CD4-positive, alpha-beta memory T cell (primary cell): Measurements from ENCODE around the gene RAP1GAP. TPM values are rescaled to one million over a fixed set of nuclear protein-coding genes. Genes with fewer than 3 reads are reported as not detected.

Source experiments
- CTCF ChIA-PET: fragments of 350-600 bp; sonication (Branson Sonifier 250); formaldehyde crosslinking; loops from one replicate; lab custom pipeline; 2021; ENCODE audit warnings: inconsistent platforms; ENCODE audit not compliant: partially characterized antibody; lab: Charles Lee
- POLR2A ChIA-PET: fragments of 350-600 bp; sonication (Branson Sonifier 250); formaldehyde crosslinking; loops from one replicate; lab custom pipeline; 2021; ENCODE audit not compliant: partially characterized antibody; lab: Charles Lee
- DNase-seq, 5 donors: peaks; one replicate each; pipeline versions ENCODE4 v3.0.0 to v3.0.0-alpha.2; 2020 to 2022; ENCODE audit warnings: mixed read lengths in 1 of 5
- H3K27ac ChIP-seq: one replicate; pipeline ENCODE4 v1.7.0; 2013; ENCODE audit warnings: low read depth, low read length
- H3K27me3 ChIP-seq: 2 replicates; pipeline ENCODE4 v1.7.0; 2013; ENCODE audit warnings: mild to moderate bottlenecking, low read length, moderate library complexity; ENCODE audit not compliant: insufficient read depth
- H3K36me3 ChIP-seq: 2 replicates; pipeline ENCODE4 v1.7.0; 2013; ENCODE audit warnings: mild to moderate bottlenecking, low read length, moderate library complexity; ENCODE audit not compliant: insufficient read depth
- H3K4me1 ChIP-seq: 2 replicates; pipeline ENCODE4 v1.7.0; 2013; ENCODE audit warnings: mild to moderate bottlenecking, low read length, moderate library complexity; ENCODE audit not compliant: insufficient read depth
- H3K4me3 ChIP-seq, 2 donors: one replicate each; pipeline ENCODE4 v1.7.0; 2013; ENCODE audit warnings: low read length in 2 of 2, mild to moderate bottlenecking in 1 of 2
- H3K9me3 ChIP-seq, 2 donors: one replicate each; pipeline ENCODE4 v1.7.0; 2013; ENCODE audit warnings: low read length in 2 of 2, control low read depth in 1 of 2; ENCODE audit not compliant: control insufficient read depth in 1 of 2
- H3K27ac Mint-ChIP-seq, 7 donors: one replicate each; pipeline ENCODE4 v1.8.0; 2020 to 2021; ENCODE audit warnings: mixed read lengths in 7 of 7, mild to moderate bottlenecking in 6 of 7, inconsistent platforms in 3 of 7, moderate library complexity in 3 of 7
- H3K27me3 Mint-ChIP-seq, 2 donors: one replicate each; pipeline ENCODE4 v1.8.0; 2020 to 2021; ENCODE audit warnings: mixed read lengths in 2 of 2
- H3K36me3 Mint-ChIP-seq, 2 donors: one replicate each; pipeline ENCODE4 v1.8.0; 2020 to 2021; ENCODE audit warnings: mixed read lengths in 2 of 2, inconsistent platforms in 1 of 2, mild to moderate bottlenecking in 1 of 2
- H3K4me1 Mint-ChIP-seq, 4 donors: one replicate each; pipeline ENCODE4 v1.8.0; 2020 to 2021; ENCODE audit warnings: mixed read lengths in 4 of 4, mild to moderate bottlenecking in 1 of 4
- H3K4me3 Mint-ChIP-seq, 8 donors: one replicate each; pipeline ENCODE4 v1.8.0; 2020 to 2021; ENCODE audit warnings: mixed read lengths in 8 of 8, mild to moderate bottlenecking in 7 of 8, moderate library complexity in 6 of 8, inconsistent platforms in 3 of 8
- H3K9me3 Mint-ChIP-seq, 8 donors: one replicate each; pipeline ENCODE4 v1.8.0; 2020 to 2021; ENCODE audit warnings: mixed read lengths in 8 of 8, mild to moderate bottlenecking in 5 of 8, inconsistent platforms in 3 of 8, moderate library complexity in 1 of 8
- intact Hi-C: fragments of 100-400 bp; cut with micrococcal nuclease; formaldehyde crosslinking; loops from one replicate; pipeline ENCODE4 v1.15.1; 2023
- polyA plus RNA-seq, 2 donors: library from polyadenylated mRNA; unstranded; fragments of 300-500 nt; fragmentation: Illumina TruSeq; gene quantifications; one replicate each; pipeline ENCODE4 v1.2.3, GENCODE V29; 2021
- total RNA-seq, 2 experiments: library from RNA; stranded (reverse); gene quantifications; one replicate each; pipeline ENCODE4 v1.2.3, GENCODE V29; 2021

Gene RAP1GAP
- total and polyA plus RNA-seq, 4 experiments from 2014 or later, result 0.23 to 0.72 TPM; not detected in 2

GRCh38 chr1:21662426-21663247, 6.5 kb downstream of the RAP1GAP start:
- Mint-ChIP-seq H3K4me3 (no peak overlapping the region), H3K9me3 (no peaks in the 10 kb centered on the region), H3K27me3 (peaks cover 22 to 23% of the 10 kb centered on the region in 2 donors), H3K4me1 (peaks cover 0 to 7% (median 5%) of the 10 kb centered on the region in 4 donors), H3K27ac (no peak overlapping the region), H3K36me3 (no peaks in the 10 kb centered on the region)
- Histone ChIP-seq H3K9me3 (no peaks in the 10 kb centered on the region), H3K27ac (no peak overlapping the region), H3K4me1 (peaks cover 8% of the 10 kb centered on the region), H3K36me3 (no peaks in the 10 kb centered on the region), H3K4me3 (no peak overlapping the region), H3K27me3 (peaks cover 7% of the 10 kb centered on the region)
- no peak for DNase-seq
- intact Hi-C loops, result no loop called here
- CTCF ChIA-PET, result no interaction called here
- POLR2A ChIA-PET, result no interaction called here

DNA sequence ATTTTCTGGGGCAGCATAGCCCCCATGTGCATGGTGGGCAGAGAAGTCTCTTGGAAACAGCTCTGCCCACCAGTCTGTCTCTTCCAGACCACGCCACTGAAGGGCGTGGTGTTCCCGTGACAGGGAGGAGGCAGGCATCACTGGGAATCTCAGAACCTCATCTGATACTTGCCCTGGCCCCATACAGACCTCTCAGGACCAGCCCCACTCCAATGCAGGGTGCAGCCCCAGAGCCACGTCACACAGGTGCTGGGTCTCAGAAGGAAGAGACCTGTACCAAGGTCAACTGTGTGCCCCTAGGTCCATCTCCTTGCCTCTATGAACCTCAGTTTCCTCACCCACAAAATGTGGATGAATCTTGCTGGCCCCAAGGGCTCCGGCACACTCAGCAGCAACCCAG, 7.3 kb downstream of the RAP1GAP start:
- no peaks in the 10 kb centered on the region for H3K36me3 Mint-ChIP-seq
- H3K9me3 ChIP-seq, result no peaks in the 10 kb centered on the region
- H3K9me3 Mint-ChIP-seq, result no peaks in the 10 kb centered on the region

DNA sequence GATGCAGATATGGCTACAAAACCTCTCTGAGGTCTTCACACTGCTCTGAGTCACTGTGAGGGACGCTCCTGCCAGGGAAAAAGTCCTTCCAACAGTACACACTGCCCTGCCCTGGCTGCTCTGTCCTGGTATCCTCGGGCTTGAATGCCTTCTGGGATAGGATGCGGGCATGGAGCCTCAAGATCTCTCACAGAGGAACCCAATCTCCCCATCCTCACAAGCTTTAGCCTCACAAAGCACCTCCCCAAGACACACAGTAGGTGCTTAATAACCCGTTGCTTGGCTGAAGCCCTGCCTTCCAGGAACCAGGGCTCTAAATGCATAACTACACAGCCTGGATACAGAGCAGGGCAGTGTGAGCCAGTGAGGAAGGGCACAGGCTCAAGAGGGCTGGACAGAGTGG, 9.2 kb downstream of the RAP1GAP start:
- Histone ChIP-seq H3K4me1 (peaks cover 8% of the 10 kb centered on the region), H3K27ac (no peak overlapping the region), H3K9me3 (no peaks in the 10 kb centered on the region), H3K36me3 (no peaks in the 10 kb centered on the region), H3K4me3 (no peak overlapping the region), H3K27me3 (no peaks in the 10 kb centered on the region)
- peaks cover 0 to 7% (median 5%) of the 10 kb centered on the region in 4 donors for H3K4me1 Mint-ChIP-seq
- H3K27ac Mint-ChIP-seq, result peak overlapping the region in 1 of 7 donors; percentile 57
- POLR2A ChIA-PET, result interaction anchor here (1.6 kb wide), 1 partner anchor 9 kb away, joined by 4 read pairs; the partner anchor contains the start of gene RAP1GAP
- DNase-seq, result no peak
- intact Hi-C loops, result loop anchor here (1.0 to 5.0 kb wide), 6 partner anchors 122 to 443 kb away; partner anchors contain the start of gene USP48
- H3K36me3 Mint-ChIP-seq, result no peaks in the 10 kb centered on the region
- H3K27me3 Mint-ChIP-seq, result peaks cover 11 to 18% of the 10 kb centered on the region in 2 donors
- CTCF ChIA-PET, result interaction anchor here (1.1 to 2.6 kb wide), 3 partner anchors 10 to 427 kb away, joined by 5 to 9 read pairs (median 7); partner anchors contain the start of gene RAP1GAP
- peak overlapping the region in 1 of 8 donors; percentile 65 for H3K4me3 Mint-ChIP-seq
- no peaks in the 10 kb centered on the region for H3K9me3 Mint-ChIP-seq

More for the DNA sequence above, 7.3 kb downstream of the RAP1GAP start:
- intact Hi-C loops, result no loop called here
- Histone ChIP-seq H3K36me3 (no peaks in the 10 kb centered on the region), H3K4me3 (no peak overlapping the region), H3K4me1 (peaks cover 8% of the 10 kb centered on the region), H3K27me3 (no peaks in the 10 kb centered on the region), H3K27ac (no peak overlapping the region)
- Mint-ChIP-seq H3K27me3 (peaks cover 18 to 21% of the 10 kb centered on the region in 2 donors), H3K4me1 (peaks cover 0 to 7% (median 5%) of the 10 kb centered on the region in 4 donors), H3K4me3 (no peak overlapping the region), H3K27ac (no peak overlapping the region)
- DNase-seq, result no peak
- ChIA-PET CTCF (no interaction called here), POLR2A (no interaction called here)

GRCh38 chr1:21659099-21659923, 9.8 kb downstream of the RAP1GAP start:
- CTCF ChIA-PET, result interaction anchor here (1.1 to 2.6 kb wide), 3 partner anchors 10 to 427 kb away, joined by 5 to 9 read pairs (median 7); partner anchors contain the start of gene RAP1GAP
- Histone ChIP-seq H3K9me3 (no peaks in the 10 kb centered on the region), H3K36me3 (no peaks in the 10 kb centered on the region), H3K4me1 (peaks cover 8% of the 10 kb centered on the region), H3K4me3 (no peak overlapping the region), H3K27ac (no peak overlapping the region), H3K27me3 (no peaks in the 10 kb centered on the region)
- Mint-ChIP-seq H3K4me1 (peaks cover 0 to 7% (median 5%) of the 10 kb centered on the region in 4 donors), H3K9me3 (no peaks in the 10 kb centered on the region), H3K4me3 (peak overlapping the region in 4 of 8 donors; percentile 31 to 65 (median 40)), H3K27ac (peak overlapping the region in 2 of 7 donors; percentile 7 to 57), H3K27me3 (peaks cover 9 to 15% of the 10 kb centered on the region in 2 donors), H3K36me3 (no peaks in the 10 kb centered on the region)
- DNase-seq, result peak; percentile 81 to 86 (median 83)
- intact Hi-C loops, result loop anchor here (1.0 to 5.0 kb wide), 6 partner anchors 123 to 443 kb away; partner anchors contain the start of gene USP48
- POLR2A ChIA-PET, result interaction anchor here (1.6 kb wide), 1 partner anchor 10 kb away, joined by 4 read pairs; the partner anchor contains the start of gene RAP1GAP

DNA sequence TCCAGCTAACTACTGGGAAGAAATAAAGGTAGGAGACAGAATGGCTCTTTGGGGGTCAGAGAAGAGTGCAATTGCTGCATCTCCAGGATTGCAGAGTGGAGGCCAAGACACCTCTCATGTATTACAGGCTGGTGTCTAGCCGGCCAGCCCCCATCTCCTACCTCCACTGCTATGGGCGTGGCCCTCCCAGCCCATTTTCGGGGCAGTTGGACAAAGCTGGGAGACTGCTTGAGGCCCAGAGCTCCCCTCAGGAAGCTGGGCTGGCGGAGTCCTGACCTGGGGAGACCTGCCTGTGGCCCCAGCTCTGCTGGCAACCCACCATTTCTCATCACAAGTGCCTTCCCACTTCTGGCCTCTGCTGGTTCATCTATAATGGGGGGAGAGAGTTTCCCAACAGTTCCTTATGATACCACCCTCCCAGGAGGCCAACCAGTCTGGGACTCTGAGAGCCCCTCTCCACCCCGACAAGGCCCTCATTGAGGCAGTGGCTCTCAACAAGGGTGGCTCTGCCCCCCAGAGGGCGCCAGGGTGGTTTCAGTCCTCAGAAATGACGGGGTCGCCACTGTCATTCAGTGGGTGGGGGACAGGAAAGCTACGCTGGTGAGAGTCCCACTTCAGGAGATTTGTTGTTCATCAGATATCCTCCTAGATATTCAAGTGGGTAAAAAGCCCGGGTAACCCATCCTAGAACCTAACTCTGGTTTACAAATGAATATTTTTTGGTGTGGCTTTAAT, 11.5 kb downstream of the RAP1GAP start:
- Histone ChIP-seq H3K36me3 (no peaks in the 10 kb centered on the region), H3K4me1 (peaks cover 8% of the 10 kb centered on the region), H3K4me3 (no peak overlapping the region), H3K27me3 (no peaks in the 10 kb centered on the region), H3K9me3 (no peaks in the 10 kb centered on the region), H3K27ac (no peak overlapping the region)
- CTCF ChIA-PET, result interaction anchor here (1.3 to 2.3 kb wide), 2 partner anchors 15 to 425 kb away, joined by 3 to 7 read pairs; no protein-coding TSS in a partner anchor
- Mint-ChIP-seq H3K27me3 (peaks cover 5 to 11% of the 10 kb centered on the region in 2 donors), H3K4me3 (no peak overlapping the region), H3K36me3 (no peaks in the 10 kb centered on the region), H3K27ac (no peak overlapping the region), H3K4me1 (peaks cover 4 to 13% (median 7%) of the 10 kb centered on the region in 4 donors), H3K9me3 (no peaks in the 10 kb centered on the region)
- intact Hi-C loops, result loop anchor here (2.0 to 5.0 kb wide), 5 partner anchors 125 to 441 kb away; partner anchors contain the start of gene USP48
- POLR2A ChIA-PET, result no interaction called here
- DNase-seq, result no peak

GRCh38 chr1:21655748-21656147, 13.4 kb downstream of the RAP1GAP start:
- Mint-ChIP-seq H3K27ac (peak overlapping the region in 1 of 7 donors; percentile 11), H3K9me3 (no peaks in the 10 kb centered on the region), H3K36me3 (no peaks in the 10 kb centered on the region), H3K27me3 (peaks cover 2 to 3% of the 10 kb centered on the region in 2 donors), H3K4me1 (peaks cover 10 to 28% (median 17%) of the 10 kb centered on the region in 4 donors), H3K4me3 (no peak overlapping the region)
- Histone ChIP-seq H3K27me3 (no peaks in the 10 kb centered on the region), H3K4me1 (peaks cover 15% of the 10 kb centered on the region), H3K9me3 (no peaks in the 10 kb centered on the region), H3K4me3 (no peak overlapping the region), H3K36me3 (no peaks in the 10 kb centered on the region), H3K27ac (no peak overlapping the region)
- intact Hi-C loops, result loop anchor here (5.0 kb wide), 1 partner anchor 127 kb away; the partner anchor contains the start of gene USP48
- POLR2A ChIA-PET, result no interaction called here
- CTCF ChIA-PET, result interaction anchor here (1.0 to 1.2 kb wide), 2 partner anchors 26 to 139 kb away, joined by 3 to 4 read pairs; no protein-coding TSS in a partner anchor
- no peak for DNase-seq
